A549 (cell line): ENCODE measurements around the gene DIO1. TPM values are rescaled to one million over a fixed set of nuclear protein-coding genes. Genes with fewer than 3 reads are reported as not detected.

ENCODE experiments used
- ATAC-seq, 2 experiments: fragments of 200-7000 bp in 1 of 2; fragments of >200 bp in 1 of 2; cut with Nextera tagmentation in 1 of 2; cut with Tn5 transposase in 1 of 2; 3 replicates each; pipeline versions ENCODE4 v1.8.0 to v1.9.1; 2018 to 2020; ENCODE audit warnings: mild to moderate bottlenecking in 1 of 2, moderate library complexity in 1 of 2
- CTCF ChIA-PET: fragments of 300-600 bp; sonication (Branson Sonifier 250); formaldehyde crosslinking; extraction: SDS; loops from one replicate; lab custom pipeline; 2021; ENCODE audit warnings: antibody characterized with exemption, inconsistent platforms; lab: Yijun Ruan, JAX
- POLR2A ChIA-PET: fragments of 350-600 bp; formaldehyde crosslinking; extraction: SDS; loops from one replicate; lab custom pipeline; 2021; ENCODE audit warnings: antibody characterized with exemption, inconsistent platforms; lab: Yijun Ruan, JAX
- DNase-seq, 2 experiments: peaks; one replicate each; pipeline versions ENCODE4 v3.0.0 to v3.0.0-alpha.2; 2011 to 2016; ENCODE audit warnings: low read depth in 1 of 2, low spot score in 1 of 2
- FAIRE-seq: peaks from 2 replicates; lab custom pipeline; 2011; peaks lifted over from hg19 to GRCh38; lab: Jason Lieb, UNC
- H3K27ac ChIP-seq, 2 experiments: fragments of >200 bp; sonication (Bioruptor Twin); formaldehyde crosslinking; 3 replicates each; pipeline ENCODE4 v1.5.1; 2016 to 2017
- H3K4me1 ChIP-seq: fragments of >200 bp; sonication (Bioruptor Twin); formaldehyde crosslinking; 3 replicates; pipeline ENCODE4 v1.6.1; 2016
- H3K4me2 ChIP-seq: fragments of >200 bp; sonication (Bioruptor Twin); formaldehyde crosslinking; 3 replicates; pipeline ENCODE4 v1.6.1; 2016
- H3K4me3 ChIP-seq: fragments of >200 bp; sonication (Bioruptor Twin); formaldehyde crosslinking; 3 replicates; pipeline ENCODE4 v1.5.1; 2016
- H3K9me3 ChIP-seq: fragments of >200 bp; sonication (Bioruptor Twin); formaldehyde crosslinking; 3 replicates; pipeline ENCODE4 v1.6.1; 2016
- CBX8 ChIP-seq: fragments of 200-600 bp; sonication (generic); IDR thresholded peaks from 2 replicates; pipeline ENCODE4 v1.6.1; 2016
- CTCF ChIP-seq: fragments of >200 bp; sonication (Bioruptor Twin); formaldehyde crosslinking; IDR thresholded peaks from 3 replicates; pipeline ENCODE4 v1.5.1; 2016
- ELK1 ChIP-seq: fragments of 150-350 bp; IDR thresholded peaks from 2 replicates; pipeline ENCODE4 v1.6.1; 2014; ENCODE audit warnings: low read depth, mild to moderate bottlenecking, low read length
- EP300 ChIP-seq, 2 experiments: fragments of >200 bp; sonication (Bioruptor Twin); formaldehyde crosslinking; IDR thresholded peaks; 2 replicates in 1 of 2; 3 replicates in 1 of 2; pipeline ENCODE4 v1.6.1; 2016 to 2017
- FOSB ChIP-seq: fragments of 250-450 bp; sonication (Bioruptor Pico); IDR thresholded peaks from 2 replicates; pipeline ENCODE4 v1.5.0; 2020; ENCODE audit warnings: mild to moderate bottlenecking, moderate library complexity
- FOXS1 ChIP-seq: fragments of 250-450 bp; sonication (Bioruptor Pico); IDR thresholded peaks from 2 replicates; pipeline ENCODE4 v1.5.0; 2020; ENCODE audit warnings: mild to moderate bottlenecking, moderate library complexity
- HDAC2 ChIP-seq: fragments of 200-600 bp; sonication (generic); IDR thresholded peaks from 2 replicates; pipeline ENCODE4 v1.6.1; 2016
- HEYL ChIP-seq: fragments of 250-450 bp; sonication (Bioruptor Pico); IDR thresholded peaks from 2 replicates; pipeline ENCODE4 v1.8.0; 2021; ENCODE audit warnings: mild to moderate bottlenecking, moderate library complexity
- HMGXB4 ChIP-seq: fragments of 250-450 bp; sonication (Bioruptor Pico); IDR thresholded peaks from 2 replicates; pipeline ENCODE4 v1.5.0; 2021; ENCODE audit warnings: mild to moderate bottlenecking, moderate library complexity, borderline replicate concordance
- HOXB13 ChIP-seq: fragments of 250-450 bp; sonication (Bioruptor Pico); IDR thresholded peaks from 2 replicates; pipeline ENCODE4 v1.5.0; 2020; ENCODE audit warnings: low read depth, mild to moderate bottlenecking, moderate library complexity
- JUN ChIP-seq, 2 experiments: fragments of >200 bp; sonication (Bioruptor Twin); formaldehyde crosslinking; IDR thresholded peaks; 2 replicates in 1 of 2; 3 replicates in 1 of 2; pipeline ENCODE4 v1.6.1; 2016 to 2017
- NFE2L2 ChIP-seq: fragments of 150-350 bp; conservative IDR thresholded peaks from 2 replicates; pipeline ENCODE4 v1.6.1; 2014; ENCODE audit warnings: low read length
- NR3C1 ChIP-seq: fragments of >200 bp; sonication (Bioruptor Twin); formaldehyde crosslinking; IDR thresholded peaks from 3 replicates; pipeline ENCODE4 v1.6.1; 2017
- PBX3 ChIP-seq: IDR thresholded peaks from 2 replicates; pipeline ENCODE4 v1.6.1; 2012
- RFX5 ChIP-seq: fragments of 450-650 bp; IDR thresholded peaks from 2 replicates; pipeline ENCODE4 v1.7.1; 2014; ENCODE audit warnings: antibody characterized with exemption, mild to moderate bottlenecking, moderate library complexity
- TP53 ChIP-seq: fragments of 250-450 bp; sonication (Bioruptor Pico); IDR thresholded peaks from 2 replicates; pipeline ENCODE4 v1.5.0; 2021; ENCODE audit warnings: mild to moderate bottlenecking, moderate library complexity
- USF2 ChIP-seq: fragments of 450-650 bp; IDR thresholded peaks from 2 replicates; pipeline ENCODE4 v1.6.1; 2014; ENCODE audit warnings: antibody characterized with exemption
- ZSCAN20 ChIP-seq: fragments of 250-450 bp; sonication (Bioruptor Pico); IDR thresholded peaks from 2 replicates; pipeline ENCODE4 v1.8.0; 2022; ENCODE audit warnings: mild to moderate bottlenecking, moderate library complexity
- WGBS: methylation state at CpG from one replicate; pipeline ENCODE4 v1.1.6; 2017; ENCODE audit errors: missing lambda C conversion rate; 5-methylcytosine and 5-hydroxymethylcytosine counted together
- polyA plus RNA-seq, 4 experiments: library from polyadenylated mRNA; depleted of rRNA in 3 of 4; stranded (reverse); fragments of >200 nt; fragmentation: RNase III in 1 of 4; extraction: RNeasy Plus Mini Kit Qiagen cat#74134 plus additional on column Dnase treatment in 1 of 4; gene quantifications; 2 replicates in 3 of 4; 3 replicates in 1 of 4; pipeline ENCODE4 v1.2.3, GENCODE V29; 2011 to 2017
- TF ChIP-seq, protein P1 (sequence below): fragments of 200-600 bp; sonication (generic); IDR thresholded peaks from 2 replicates; pipeline ENCODE4 v1.6.1; 2016; ENCODE audit warnings: antibody characterized with exemption, mild to moderate bottlenecking, moderate library complexity

DIO1 gene
- polyA plus RNA-seq, 2 of the 4 experiments (the other 2 are of a cell fraction): 0.13 TPM; not detected in 1

DNA sequence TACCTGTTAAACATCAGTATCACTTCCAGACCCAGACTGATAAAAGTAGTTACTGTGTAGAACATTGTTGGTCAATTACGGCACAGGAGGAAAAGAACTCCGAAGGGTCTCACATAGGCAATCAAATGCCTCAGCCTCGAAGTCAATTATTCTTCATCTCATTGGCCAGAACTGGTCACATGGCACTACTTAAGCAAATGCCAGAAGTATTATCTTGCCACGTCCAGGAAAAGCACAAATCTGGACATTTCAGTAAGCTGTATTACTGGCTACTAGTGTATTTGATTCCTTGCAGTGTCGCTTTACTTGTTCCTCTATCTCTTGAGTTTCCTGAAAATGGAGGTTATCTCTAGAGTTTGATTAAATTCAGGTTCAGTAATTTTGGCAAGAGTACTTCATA, 24.4 kb downstream of the DIO1 start:
- ATAC-seq (no peak), FAIRE-seq (no peak), DNase-seq (no peak)
- no peak overlapping the region for H3K4me2 ChIP-seq
- POLR2A ChIA-PET: no interaction called here
- WGBS: 88% methylated on average over 5 of the region's 5 CpGs
- H3K4me1 ChIP-seq: no peaks in the 10 kb centered on the region
- CTCF ChIA-PET: interaction anchor here (0.6 kb wide), 1 partner anchor 78 kb away, joined by 3 read pairs; no protein-coding TSS in a partner anchor
- H3K9me3 ChIP-seq: no peaks in the 10 kb centered on the region
- no peak overlapping the region for H3K4me3 ChIP-seq
- H3K27ac ChIP-seq: no peak overlapping the region
- TF ChIP-seq JUN (IDR thresholded peaks at IDR 0.05): no peak
- TF ChIP-seq NR3C1: no peak
- TF ChIP-seq FOSB (CRISPR knock-in tag): no peak
- no peak for TF ChIP-seq NFE2L2
- TF ChIP-seq, protein P1, sequence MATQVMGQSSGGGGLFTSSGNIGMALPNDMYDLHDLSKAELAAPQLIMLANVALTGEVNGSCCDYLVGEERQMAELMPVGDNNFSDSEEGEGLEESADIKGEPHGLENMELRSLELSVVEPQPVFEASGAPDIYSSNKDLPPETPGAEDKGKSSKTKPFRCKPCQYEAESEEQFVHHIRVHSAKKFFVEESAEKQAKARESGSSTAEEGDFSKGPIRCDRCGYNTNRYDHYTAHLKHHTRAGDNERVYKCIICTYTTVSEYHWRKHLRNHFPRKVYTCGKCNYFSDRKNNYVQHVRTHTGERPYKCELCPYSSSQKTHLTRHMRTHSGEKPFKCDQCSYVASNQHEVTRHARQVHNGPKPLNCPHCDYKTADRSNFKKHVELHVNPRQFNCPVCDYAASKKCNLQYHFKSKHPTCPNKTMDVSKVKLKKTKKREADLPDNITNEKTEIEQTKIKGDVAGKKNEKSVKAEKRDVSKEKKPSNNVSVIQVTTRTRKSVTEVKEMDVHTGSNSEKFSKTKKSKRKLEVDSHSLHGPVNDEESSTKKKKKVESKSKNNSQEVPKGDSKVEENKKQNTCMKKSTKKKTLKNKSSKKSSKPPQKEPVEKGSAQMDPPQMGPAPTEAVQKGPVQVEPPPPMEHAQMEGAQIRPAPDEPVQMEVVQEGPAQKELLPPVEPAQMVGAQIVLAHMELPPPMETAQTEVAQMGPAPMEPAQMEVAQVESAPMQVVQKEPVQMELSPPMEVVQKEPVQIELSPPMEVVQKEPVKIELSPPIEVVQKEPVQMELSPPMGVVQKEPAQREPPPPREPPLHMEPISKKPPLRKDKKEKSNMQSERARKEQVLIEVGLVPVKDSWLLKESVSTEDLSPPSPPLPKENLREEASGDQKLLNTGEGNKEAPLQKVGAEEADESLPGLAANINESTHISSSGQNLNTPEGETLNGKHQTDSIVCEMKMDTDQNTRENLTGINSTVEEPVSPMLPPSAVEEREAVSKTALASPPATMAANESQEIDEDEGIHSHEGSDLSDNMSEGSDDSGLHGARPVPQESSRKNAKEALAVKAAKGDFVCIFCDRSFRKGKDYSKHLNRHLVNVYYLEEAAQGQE: no peak
- TF ChIP-seq RFX5: no peak
- TF ChIP-seq HEYL (CRISPR knock-in tag): no peak
- TF ChIP-seq USF2: no peak
- no peak for TF ChIP-seq TP53 (CRISPR knock-in tag)
- no peak for TF ChIP-seq ELK1
- no peak for TF ChIP-seq CBX8
- TF ChIP-seq EP300 (IDR thresholded peaks at IDR 0.05): no peak
- no peak for TF ChIP-seq HDAC2
- TF ChIP-seq CTCF: no peak
- TF ChIP-seq HOXB13 (CRISPR knock-in tag): no peak
- no peak for TF ChIP-seq PBX3
- TF ChIP-seq FOXS1 (CRISPR knock-in tag): no peak
- TF ChIP-seq HMGXB4 (CRISPR knock-in tag): no peak
- TF ChIP-seq ZSCAN20: no peak
